Activated effector memory CD4-positive, alpha-beta T cell treated with Interleukin-2 at 50 U/mL for 16 hours (primary cell): ENCODE measurements around the gene SPTLC1.

ENCODE experiments used
- DNase-seq: peaks from one replicate; pipeline ENCODE4 v3.0.0-alpha.2; 2020

The SPTLC1 gene

GRCh38 chr9:92077888-92078287 lies 37.3 kb downstream of the SPTLC1 start:
- DNase-seq = no peak

- DNase-seq = no peak
Observed at GRCh38 chr9:92071634-92072033, 43.6 kb downstream of the SPTLC1 start.

GRCh38 chr9:92066168-92066567 lies 49.0 kb downstream of the SPTLC1 start:
- DNase-seq = no peak

GRCh38 chr9:92064711-92065110 lies 50.5 kb downstream of the SPTLC1 start:
- DNase-seq = no peak

GRCh38 chr9:92061184-92061583 lies 54.0 kb downstream of the SPTLC1 start:
- DNase-seq = no peak

GRCh38 chr9:92059661-92060060 lies 55.6 kb downstream of the SPTLC1 start:
- no peak for DNase-seq

- no peak for DNase-seq
Observed at GRCh38 chr9:92058723-92059444, 56.3 kb downstream of the SPTLC1 start.

GRCh38 chr9:92058026-92058425 lies 57.2 kb downstream of the SPTLC1 start:
- no peak for DNase-seq

- DNase-seq = no peak
Observed at GRCh38 chr9:92057226-92057625, 58.0 kb downstream of the SPTLC1 start.

- no peak for DNase-seq
Observed at GRCh38 chr9:92055624-92056023, 59.6 kb downstream of the SPTLC1 start.

GRCh38 chr9:92048924-92049625 lies 66.1 kb downstream of the SPTLC1 start:
- DNase-seq = no peak

- no peak for DNase-seq
Observed at GRCh38 chr9:92047500-92047899, 67.7 kb downstream of the SPTLC1 start.

- DNase-seq = no peak
Observed at GRCh38 chr9:92046676-92047075, 68.5 kb downstream of the SPTLC1 start.

GRCh38 chr9:92044936-92045335 lies 70.3 kb downstream of the SPTLC1 start:
- DNase-seq = no peak

GRCh38 chr9:92043002-92043401 lies 72.2 kb downstream of the SPTLC1 start:
- no peak for DNase-seq

GRCh38 chr9:92042260-92042659 lies 73.0 kb downstream of the SPTLC1 start:
- no peak for DNase-seq

GRCh38 chr9:92036756-92037155 lies 78.5 kb downstream of the SPTLC1 start:
- DNase-seq = no peak

GRCh38 chr9:92036411-92036746 lies 78.8 kb downstream of the SPTLC1 start:
- DNase-seq = no peak

GRCh38 chr9:92035687-92036410 lies 79.4 kb downstream of the SPTLC1 start:
- DNase-seq = no peak

GRCh38 chr9:92035146-92035545 lies 80.1 kb downstream of the SPTLC1 start:
- no peak for DNase-seq

- DNase-seq = no peak
Observed at GRCh38 chr9:92033991-92034390, 81.2 kb downstream of the SPTLC1 start.

- no peak for DNase-seq
Observed at GRCh38 chr9:92033307-92033706, 81.9 kb downstream of the SPTLC1 start.

GRCh38 chr9:92032891-92033290 lies 82.3 kb downstream of the SPTLC1 start:
- DNase-seq = no peak

- DNase-seq = no peak
Observed at GRCh38 chr9:92030367-92030766, 84.8 kb downstream of the SPTLC1 start.
